CD4-positive, alpha-beta T cell treated with Interleukin-6 at 100 ng/mL for 8 hours (primary cell): Measurements from ENCODE around the gene CRTC1.

Experiments used
- DNase-seq: peaks from one replicate; pipeline ENCODE4 v3.0.0-alpha.2; 2020; ENCODE audit warnings: mixed read lengths, low spot score

CRTC1 gene

GRCh38 chr19:18746401-18747325, 63.2 kb downstream of the CRTC1 start:
- DNase-seq = no peak

- no peak for DNase-seq
These were observed 66.1 kb downstream of the CRTC1 start for GRCh38 chr19:18749362-18750231.

GRCh38 chr19:18750295-18750970, 67.0 kb downstream of the CRTC1 start:
- no peak for DNase-seq

- no peak for DNase-seq
These were observed 68.1 kb downstream of the CRTC1 start for GRCh38 chr19:18751571-18751970.

GRCh38 chr19:18754501-18754900, 71.0 kb downstream of the CRTC1 start:
- no peak for DNase-seq

GRCh38 chr19:18756896-18757295, 73.4 kb downstream of the CRTC1 start:
- DNase-seq = no peak

GRCh38 chr19:18759304-18759994, 76.0 kb downstream of the CRTC1 start:
- DNase-seq = no peak

GRCh38 chr19:18759995-18760426, 76.5 kb downstream of the CRTC1 start:
- DNase-seq = no peak

- DNase-seq = no peak
These were observed 77.2 kb downstream of the CRTC1 start for GRCh38 chr19:18760440-18761383.

GRCh38 chr19:18761531-18762110, 78.1 kb downstream of the CRTC1 start:
- DNase-seq = no peak

GRCh38 chr19:18762125-18763023, 78.9 kb downstream of the CRTC1 start:
- DNase-seq = no peak

GRCh38 chr19:18763674-18764590, 80.5 kb downstream of the CRTC1 start:
- DNase-seq = no peak

- no peak for DNase-seq
These were observed 81.1 kb downstream of the CRTC1 start for GRCh38 chr19:18764591-18765051.

GRCh38 chr19:18765224-18765623, 81.7 kb downstream of the CRTC1 start:
- DNase-seq = no peak

GRCh38 chr19:18768046-18768771, 84.7 kb downstream of the CRTC1 start:
- DNase-seq = no peak

- DNase-seq = no peak
These were observed 85.8 kb downstream of the CRTC1 start for GRCh38 chr19:18768997-18769891.
